ENCODE results near the gene RPS6KA3.

GRCh38 chrX:20265726-20266681 lies 705 bp downstream of the RPS6KA3 start:
- no peak for TF ChIP-seq CTCF (IDR thresholded peaks at IDR 0.05)
- TF ChIP-seq POLR2A (IDR thresholded peaks at IDR 0.05) = no peak
- no peak for TF ChIP-seq POLR2AphosphoS5 (IDR thresholded peaks at IDR 0.05; ENCODE audit: insufficient read depth in 1 of 2, low read depth in 1 of 2)
